NOMO-1 treated with DMSO at 0.1 percent for 48 hours (cell line): Measurements from ENCODE around the gene ARTN.

Experiments used
- DNase-seq: peaks from one replicate; lab custom pipeline; 2025; ENCODE audit not compliant: unreplicated experiment; lab: John Stamatoyannopoulos, UW

The ARTN gene, protein sequence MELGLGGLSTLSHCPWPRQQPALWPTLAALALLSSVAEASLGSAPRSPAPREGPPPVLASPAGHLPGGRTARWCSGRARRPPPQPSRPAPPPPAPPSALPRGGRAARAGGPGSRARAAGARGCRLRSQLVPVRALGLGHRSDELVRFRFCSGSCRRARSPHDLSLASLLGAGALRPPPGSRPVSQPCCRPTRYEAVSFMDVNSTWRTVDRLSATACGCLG

DNA sequence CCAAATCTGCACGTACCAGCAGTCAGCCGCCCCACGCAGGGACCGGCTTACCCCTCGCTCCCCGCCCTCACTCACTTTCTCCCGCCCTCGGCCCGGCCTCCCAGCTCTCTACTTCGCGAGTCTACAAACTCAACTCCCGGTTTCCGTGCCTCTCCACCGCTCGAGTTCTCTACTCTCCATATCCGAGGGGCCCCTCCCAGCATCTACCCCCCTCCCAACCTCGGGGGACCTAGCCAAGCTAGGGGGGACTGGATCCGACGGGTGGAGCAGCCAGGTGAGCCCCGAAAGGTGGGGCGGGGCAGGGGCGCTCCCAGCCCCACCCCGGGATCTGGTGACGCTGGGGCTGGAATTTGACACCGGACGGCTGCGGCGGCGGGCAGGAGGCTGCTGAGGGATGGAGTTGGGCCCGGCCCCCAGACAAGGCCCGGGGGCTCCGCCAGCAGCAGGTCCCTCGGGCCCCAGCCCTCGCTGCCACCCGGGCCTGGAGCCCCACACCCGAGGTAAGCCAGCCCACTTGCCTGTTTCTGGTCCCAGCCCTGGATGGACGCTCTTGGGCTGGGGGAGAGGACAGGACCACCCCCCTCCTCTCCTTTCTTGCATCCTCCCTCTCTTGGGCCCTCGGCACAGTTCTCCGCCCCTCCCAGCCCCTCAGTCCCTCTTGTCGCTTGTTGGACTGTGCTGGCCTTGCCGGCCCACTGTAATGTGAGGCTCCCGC is at the start of gene ARTN:
Gene ARTN, plus strand, starts transcription at position 416 of the 715 bp plus-strand sequence. CDS start 1,856 bp downstream, outside the sequence.
- DNase-seq: no peak

- no peak for DNase-seq
Measured at GRCh38 chr1:43885279-43885801, 48.3 kb upstream of the ARTN start.

GRCh38 chr1:43887748-43888147 is 45.9 kb upstream of the ARTN start:
- DNase-seq: no peak

GRCh38 chr1:43890815-43891214 is 42.8 kb upstream of the ARTN start:
- no peak for DNase-seq

DNA sequence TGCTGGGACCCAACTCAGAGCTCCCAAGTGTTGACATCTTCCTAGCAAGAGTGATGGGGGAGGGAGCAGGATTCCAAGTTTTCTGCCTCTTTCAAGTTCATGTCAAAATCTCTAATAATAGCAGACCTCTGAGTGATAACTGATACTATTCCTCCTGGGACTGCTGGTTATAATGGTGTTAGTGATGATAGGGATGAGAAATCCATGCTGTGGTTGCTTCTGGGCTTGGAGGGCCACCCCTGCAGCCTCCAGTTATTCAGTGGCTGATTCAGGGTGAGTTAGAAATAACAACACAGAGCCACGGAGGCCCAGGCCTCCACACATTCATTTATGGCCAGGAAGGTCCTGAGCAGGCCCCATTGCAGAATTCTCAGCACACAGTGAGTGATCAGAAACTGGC is 40.6 kb upstream of the ARTN start:
- DNase-seq: no peak

- no peak for DNase-seq
Measured at GRCh38 chr1:43898981-43899380, 34.6 kb upstream of the ARTN start.

GRCh38 chr1:43900386-43900785 is 33.2 kb upstream of the ARTN start:
- DNase-seq: no peak

DNA sequence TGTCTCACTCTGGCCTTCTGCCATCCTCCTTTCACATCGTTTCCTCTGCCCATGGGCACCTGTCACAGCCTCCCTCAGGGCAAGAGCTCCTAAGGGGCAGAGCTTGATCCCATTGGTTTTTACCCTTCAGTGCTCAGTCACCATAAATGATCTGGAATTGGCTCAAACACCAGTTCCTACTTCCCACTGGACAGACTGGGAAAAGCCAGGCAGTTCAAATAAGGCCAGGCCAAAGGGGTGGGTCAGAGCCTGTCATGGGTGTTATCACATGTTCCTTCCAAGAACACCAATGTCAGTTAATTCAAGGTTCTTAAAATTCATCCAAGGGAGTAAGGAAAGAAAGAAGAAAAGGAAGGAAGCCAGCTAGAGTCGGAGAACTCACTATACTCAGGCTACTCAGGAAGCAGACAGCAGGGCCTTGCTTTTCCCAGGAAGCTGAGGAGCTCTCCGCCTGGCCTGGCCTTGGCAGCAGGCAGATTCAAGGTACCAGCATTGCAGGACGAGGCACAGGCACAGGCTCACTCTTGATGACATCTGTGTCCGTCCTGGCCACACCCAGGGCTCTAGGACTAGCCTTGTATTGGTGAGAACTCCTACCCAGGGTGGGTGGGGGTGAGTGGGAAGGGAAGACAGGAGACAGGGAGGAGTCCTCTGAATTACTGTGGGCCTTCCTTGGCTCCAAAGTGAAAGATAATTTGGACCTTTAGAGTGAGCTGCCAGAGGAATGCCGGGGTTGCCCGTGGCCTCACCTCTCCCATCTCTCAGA is 32.2 kb upstream of the ARTN start:
- no peak for DNase-seq

- no peak for DNase-seq
Measured at GRCh38 chr1:43902058-43902831, 31.4 kb upstream of the ARTN start.

- no peak for DNase-seq
Measured at GRCh38 chr1:43904660-43905551, 28.7 kb upstream of the ARTN start.

GRCh38 chr1:43908226-43908625 is 25.4 kb upstream of the ARTN start:
- no peak for DNase-seq

- DNase-seq: no peak
Measured at GRCh38 chr1:43908858-43909257, 24.7 kb upstream of the ARTN start.

- DNase-seq: no peak
Measured at GRCh38 chr1:43910343-43910742, 23.3 kb upstream of the ARTN start.

DNA sequence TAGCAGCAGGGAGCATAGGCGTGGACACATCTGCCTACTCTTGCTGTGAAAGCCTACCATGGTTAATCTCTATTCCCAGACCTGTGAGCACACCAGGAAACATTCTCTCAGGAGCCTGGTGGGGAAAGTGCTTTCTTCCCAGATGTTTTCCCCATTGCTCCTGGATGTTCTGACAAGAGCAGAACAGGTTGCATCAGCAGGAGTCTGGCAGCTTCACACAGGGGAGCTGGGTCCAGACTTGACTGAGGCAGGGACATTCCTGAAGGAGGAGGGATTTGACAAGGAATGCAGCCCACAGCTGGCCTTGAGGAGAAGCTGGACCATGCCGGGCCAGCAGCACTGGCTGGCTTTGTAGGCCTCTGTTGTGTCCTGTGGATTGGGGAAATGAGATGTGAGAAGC is 21.0 kb upstream of the ARTN start:
- no peak for DNase-seq

- no peak for DNase-seq
Measured at GRCh38 chr1:43913051-43913501, 20.5 kb upstream of the ARTN start.

DNA sequence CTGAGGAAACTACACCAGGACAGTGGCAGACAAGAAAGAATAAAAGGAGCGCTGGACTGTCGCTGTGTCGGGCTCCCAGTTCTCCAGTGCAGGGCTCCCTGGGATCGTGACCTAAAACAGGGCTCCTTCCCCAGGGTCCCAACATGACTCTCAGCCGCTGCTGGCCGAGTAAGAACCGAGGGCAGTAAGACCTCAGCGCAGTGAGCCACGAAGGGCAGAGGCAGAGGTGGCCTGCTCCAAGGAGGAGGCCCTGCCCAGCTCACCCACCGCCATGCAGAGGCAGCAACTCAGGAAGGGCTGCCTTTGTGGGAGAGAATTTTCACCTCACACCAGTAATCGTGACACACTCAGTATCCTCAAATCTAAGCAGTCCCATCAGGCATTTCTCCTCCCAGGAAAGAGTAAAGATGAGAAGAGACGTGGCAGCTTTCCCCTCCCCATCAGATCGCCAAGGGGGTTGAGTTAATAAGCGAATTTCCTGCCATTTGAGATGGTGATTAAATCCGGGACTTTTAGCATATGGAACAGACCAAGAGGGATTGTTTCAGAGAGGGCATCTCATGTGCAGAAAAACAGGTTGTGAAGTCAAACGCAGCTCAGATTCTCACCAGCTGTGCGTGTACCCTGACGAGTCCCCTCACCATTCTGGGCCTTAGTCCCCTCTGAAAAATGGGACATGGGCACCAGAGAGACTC is 19.8 kb upstream of the ARTN start:
- DNase-seq: no peak

GRCh38 chr1:43914576-43915525 is 18.8 kb upstream of the ARTN start:
- DNase-seq: no peak

DNA sequence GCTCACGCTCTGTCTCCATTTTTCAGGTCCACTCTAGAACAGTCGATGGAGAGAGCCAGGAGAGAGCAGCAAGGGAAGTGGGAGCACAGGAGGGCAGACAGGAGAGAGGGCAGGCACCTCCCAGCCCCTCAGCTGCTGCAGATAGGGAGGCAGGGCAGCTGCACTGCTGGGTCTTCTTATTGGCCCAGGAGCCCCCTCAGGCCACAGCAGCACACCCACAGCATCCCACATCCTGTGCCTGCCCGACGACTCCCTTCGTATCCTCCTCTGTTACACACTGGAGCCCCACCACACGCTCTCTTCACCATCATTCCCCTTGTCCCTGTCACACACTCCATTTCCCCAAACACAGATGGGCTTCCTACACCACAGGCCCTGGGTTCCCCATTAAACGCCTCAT is 13.7 kb upstream of the ARTN start:
- no peak for DNase-seq
